ENCODE measurements around the gene SUSD4.

Gene SUSD4

DNA sequence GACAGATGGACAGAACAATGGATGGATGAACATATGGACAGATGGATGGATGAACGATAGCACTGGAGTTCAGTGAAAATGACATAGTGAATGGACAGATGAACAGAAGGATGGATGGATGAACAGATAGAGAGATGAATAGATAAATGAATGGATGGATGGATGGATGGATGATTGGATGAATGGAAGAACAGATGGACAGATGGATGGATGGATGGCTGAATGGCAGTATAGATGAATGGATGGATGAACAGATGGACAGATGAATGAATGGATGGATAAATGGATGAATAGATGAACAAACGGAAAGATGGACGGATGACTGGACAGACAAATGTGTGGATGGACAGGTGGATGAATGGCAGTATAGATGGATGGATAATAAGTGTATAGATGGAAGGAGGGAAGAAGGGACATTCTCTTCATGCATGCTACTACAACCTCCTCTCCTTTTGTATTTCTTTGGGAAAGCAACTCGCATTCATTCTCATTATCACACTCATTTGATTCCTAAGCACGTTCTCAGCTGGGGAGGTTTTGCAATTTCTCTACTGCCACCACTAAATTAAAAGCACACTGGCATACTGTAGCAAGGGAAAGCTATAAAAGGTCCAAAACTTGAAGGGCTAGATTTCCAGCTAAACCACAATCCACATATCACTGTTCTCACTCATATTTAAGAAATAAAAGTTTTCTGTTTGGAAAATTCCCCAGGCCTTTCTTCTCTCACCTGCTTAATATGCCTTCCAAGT lies 34.1 kb downstream of the SUSD4 start:
- no peak for DNase-seq (ENCODE audit: low read depth)

DNA sequence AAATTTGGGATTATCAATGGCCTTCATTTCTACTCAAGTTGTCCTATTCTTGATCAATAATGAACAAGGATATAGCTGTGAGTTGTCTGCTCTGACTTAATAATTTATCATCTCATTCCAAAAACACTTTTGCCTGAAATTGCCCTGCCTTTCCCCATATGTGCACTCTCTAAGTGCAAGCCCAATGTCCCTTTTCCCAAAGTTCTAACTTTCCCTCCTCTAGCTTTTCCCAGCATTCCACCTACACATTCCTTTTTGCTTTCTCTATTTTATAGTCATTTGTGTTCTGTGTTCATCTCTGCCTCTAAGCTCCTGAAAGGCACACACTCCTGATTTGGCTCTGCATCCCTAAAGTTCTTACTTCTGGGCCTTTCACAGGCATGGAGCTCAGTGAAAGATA lies 34.7 kb downstream of the SUSD4 start:
- no peak for DNase-seq (ENCODE audit: low read depth)

DNA sequence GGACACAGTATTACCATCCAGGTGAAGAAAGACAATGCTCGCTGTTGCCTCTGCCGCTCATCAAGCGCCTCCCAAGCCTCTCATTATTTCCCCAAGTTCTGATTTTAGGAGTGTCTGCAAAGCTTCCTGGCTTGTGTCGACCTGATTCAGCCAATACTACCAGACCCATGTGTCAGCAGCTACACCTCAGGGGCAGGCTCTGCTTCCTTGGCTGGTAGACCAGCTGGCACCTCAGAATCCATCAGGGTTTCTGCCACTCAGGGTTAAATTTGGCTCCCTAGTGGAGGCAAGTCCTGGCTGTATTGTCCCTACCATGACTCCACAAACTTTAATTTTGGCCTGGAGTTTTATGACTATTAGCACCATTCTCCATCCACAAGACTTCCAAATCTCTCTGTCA lies 35.4 kb downstream of the SUSD4 start:
- no peak for DNase-seq (ENCODE audit: low read depth)

DNA sequence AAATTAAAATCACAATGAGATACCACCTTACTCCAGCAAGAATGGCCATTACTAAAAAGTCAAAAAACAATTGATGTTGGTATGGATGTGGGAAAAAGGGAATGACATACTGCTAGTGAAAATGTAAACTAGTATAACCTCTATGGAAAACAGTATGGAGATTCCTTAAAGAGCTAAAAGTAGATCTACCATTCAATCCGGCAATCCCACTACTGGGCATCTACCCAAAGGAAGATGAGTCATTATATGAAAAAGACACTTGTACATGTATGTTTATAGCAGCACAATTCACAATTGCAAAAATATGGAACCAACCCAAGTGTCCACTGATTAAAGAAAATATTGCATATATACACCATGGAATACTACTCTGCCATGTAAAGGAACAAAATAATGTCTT lies 37.2 kb downstream of the SUSD4 start:
- DNase-seq (ENCODE audit: low read depth) = no peak

DNA sequence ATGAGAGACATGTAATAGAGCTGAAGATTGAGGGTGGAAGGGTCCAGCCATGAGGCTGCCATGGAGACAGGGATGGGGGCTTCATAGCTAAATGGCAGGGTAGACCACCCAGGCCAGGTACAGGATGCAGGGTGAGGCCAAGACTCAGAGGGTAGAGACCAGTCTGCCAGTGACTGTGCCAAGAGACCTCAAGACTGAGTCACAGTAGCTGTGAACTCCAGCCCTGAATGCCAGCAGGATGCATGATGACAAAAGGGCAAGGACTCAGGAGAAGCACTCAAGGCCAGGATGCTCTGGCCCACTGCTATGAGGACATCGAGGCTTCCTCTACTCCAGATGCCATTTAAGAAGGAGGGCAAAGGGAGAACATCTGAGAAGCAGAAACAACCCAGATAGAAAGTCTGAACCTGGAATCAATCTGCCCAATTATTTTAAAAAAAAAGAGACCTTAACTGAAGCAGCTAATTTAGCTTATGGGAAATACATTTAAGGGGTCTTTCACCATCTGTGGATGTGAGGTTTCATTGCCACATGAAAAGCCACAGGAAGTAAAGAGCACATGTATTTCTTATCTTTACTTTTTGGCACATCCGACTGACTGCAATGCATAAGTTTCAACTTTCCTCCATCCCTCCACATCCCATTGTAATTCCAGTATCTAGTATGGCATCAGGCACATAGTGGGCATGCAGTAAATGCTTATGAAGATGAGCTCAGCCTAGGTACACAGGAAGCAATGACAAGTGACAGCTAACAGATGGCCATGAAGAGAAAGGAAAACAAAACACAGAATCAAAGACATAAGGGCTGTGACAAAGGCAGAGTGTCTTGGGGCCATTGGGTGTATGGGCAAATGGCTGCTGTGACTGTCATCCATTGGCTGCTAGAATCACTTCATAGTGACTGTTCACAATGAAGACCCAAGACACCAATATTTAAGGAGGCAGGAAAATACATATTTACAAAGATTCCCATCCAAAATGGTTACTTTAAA lies 40.2 kb downstream of the SUSD4 start:
- DNase-seq (ENCODE audit: low read depth) = no peak

DNA sequence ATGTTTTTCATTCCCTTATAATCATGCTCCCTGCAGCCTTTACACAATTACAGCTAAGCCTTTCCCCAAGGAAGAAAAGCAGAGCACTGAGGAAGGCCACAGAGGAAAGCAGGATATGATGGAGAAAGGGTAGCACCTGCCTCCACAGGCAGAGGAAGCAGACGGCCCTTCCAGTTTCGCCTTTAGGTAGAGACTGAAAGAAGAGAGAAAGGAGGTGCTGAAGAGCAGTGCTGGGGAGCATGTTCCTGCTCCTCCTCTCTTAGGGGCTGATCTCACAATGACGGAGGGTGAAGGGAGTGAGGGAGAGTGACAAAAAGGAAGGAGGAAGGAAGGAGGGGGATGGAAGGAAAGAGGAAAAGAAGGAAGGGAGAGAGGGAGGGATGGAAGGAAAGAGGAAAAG lies 41.1 kb downstream of the SUSD4 start:
- DNase-seq (ENCODE audit: low read depth) = no peak

- no peak for DNase-seq (ENCODE audit: low read depth)
These were observed 43.0 kb downstream of the SUSD4 start for GRCh38 chr1:223320959-223321358.

DNA sequence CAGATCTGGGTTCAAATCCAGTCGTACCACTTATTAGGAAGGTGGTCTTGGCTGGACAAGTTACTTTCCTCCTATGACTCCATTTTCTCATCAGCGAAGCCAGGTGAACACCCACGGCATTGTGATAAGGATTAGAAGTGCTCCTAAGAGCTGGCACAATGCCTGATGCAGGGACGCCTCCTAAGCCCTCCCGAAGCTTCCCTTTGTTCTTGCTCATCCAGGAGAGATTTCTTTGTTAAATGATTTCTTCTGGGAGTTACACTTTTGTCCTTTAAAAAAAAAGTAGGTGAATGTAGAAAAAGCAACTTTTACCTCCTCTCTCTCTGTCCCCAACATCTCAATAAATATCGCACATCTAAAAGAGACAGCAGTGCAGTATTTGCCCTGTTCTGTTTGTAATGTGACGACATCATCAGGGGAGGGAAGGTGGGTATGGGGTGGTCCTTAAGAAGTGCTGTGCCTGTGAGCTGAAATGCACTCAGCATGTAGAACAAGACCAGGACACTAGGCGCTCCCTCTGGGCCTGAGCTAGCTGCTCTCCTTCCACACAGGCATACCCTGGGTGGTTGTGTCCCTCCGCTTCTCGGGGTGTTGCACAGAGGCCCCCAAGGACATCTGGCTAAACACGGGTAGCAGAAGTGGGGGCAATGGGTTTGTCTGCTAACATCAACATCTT lies 43.9 kb downstream of the SUSD4 start:
- no peak for DNase-seq (ENCODE audit: low read depth)

DNA sequence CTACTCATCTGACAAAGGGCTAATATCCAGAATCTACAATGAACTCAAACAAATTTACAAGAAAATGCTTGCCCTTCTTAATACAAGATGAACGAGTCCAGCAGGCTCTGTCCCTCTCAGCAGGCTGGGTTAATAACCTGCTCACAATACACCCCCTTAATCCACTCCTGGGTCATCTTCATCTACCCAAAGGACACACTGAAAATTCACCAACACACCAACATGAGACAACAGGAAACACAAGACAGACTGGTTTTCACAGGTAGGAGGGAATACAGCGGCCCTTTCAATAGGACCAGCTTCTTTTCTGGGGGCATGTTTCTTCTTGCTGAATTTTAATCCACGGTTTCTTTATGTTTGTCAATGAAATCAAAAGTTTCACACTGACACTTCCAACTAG lies 44.6 kb downstream of the SUSD4 start:
- DNase-seq (ENCODE audit: low read depth) = no peak

GRCh38 chr1:223316082-223316481 lies 47.9 kb downstream of the SUSD4 start:
- DNase-seq (ENCODE audit: low read depth) = no peak

DNA sequence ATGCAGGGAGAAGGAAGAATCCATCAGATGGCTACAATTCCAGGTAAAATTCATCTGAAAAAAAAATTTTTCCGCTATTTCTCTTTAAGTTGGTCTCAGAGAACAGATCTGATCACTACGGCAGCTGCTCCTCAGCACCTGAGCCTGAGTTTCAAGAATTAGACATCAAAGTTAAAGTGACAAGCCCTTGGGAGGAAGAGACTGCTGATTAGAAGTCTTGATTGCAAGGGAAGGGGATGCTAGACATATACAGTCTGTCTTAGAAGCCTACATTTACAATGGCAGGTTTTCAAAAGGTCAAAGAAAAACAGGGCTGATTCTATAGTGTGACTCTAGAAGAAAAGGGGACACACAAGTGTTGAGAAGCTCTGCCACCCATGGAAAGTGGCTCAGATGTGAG lies 48.3 kb downstream of the SUSD4 start:
- no peak for DNase-seq (ENCODE audit: low read depth)

- no peak for DNase-seq (ENCODE audit: low read depth)
These were observed 50.6 kb downstream of the SUSD4 start for GRCh38 chr1:223313415-223313754.

DNA sequence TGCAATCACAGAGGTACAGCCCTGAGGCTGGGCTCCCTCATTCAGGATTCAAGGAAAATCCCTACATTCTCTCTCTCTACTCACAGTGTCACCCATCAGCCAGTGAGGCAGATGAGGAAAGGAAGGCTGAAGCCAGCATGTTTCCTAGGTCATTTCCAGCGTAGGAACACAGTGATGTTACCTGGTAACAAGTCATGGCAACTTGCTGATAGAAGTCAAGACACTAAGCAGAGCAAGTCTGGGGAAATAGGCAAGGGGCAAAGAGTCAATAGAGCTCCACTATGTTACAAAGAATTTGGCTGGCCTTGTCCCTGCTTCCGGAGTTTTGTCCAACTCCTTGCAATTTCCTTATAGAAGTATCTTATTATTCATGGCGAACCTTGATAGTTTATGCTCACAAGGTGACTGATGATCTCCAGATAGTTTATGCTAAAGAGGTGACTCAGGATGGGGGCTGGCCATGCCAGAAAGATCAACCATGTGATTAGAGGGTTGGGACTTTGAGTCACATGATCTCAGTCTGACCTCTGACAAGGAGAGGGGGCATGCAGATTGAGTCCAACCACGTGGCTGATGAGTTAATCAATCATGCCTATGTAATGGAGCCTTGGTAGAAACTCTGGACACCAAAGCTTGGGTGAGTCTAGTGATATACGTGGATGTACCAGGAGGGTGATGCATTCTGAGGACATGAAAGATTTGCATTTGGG lies 51.1 kb downstream of the SUSD4 start:
- no peak for DNase-seq (ENCODE audit: low read depth)

DNA sequence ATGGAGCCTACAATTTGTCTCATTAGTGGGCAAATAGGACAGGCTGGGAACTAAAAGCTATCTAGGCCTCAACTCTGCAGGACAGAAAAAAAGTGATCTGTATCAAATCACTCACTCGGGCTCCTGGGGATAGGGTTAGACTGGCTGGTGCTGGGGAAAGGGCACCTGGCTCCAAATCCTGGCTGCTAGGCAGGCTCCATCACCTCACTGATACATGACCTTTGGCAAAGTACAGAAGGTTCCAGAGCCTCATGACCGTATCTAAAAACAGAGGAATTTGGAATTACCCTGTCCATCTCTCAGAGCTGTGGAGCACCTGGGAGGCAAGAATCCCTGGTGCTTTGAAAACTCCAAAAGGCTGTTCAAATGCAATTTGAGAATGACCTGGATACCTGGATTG lies 51.7 kb downstream of the SUSD4 start:
- DNase-seq (ENCODE audit: low read depth) = no peak

- no peak for DNase-seq (ENCODE audit: low read depth)
These were observed 52.1 kb downstream of the SUSD4 start for GRCh38 chr1:223311826-223312225.

- no peak for DNase-seq (ENCODE audit: low read depth)
These were observed 55.8 kb downstream of the SUSD4 start for GRCh38 chr1:223308136-223308535.

GRCh38 chr1:223307544-223307943 lies 56.4 kb downstream of the SUSD4 start:
- DNase-seq (ENCODE audit: low read depth) = no peak

DNA sequence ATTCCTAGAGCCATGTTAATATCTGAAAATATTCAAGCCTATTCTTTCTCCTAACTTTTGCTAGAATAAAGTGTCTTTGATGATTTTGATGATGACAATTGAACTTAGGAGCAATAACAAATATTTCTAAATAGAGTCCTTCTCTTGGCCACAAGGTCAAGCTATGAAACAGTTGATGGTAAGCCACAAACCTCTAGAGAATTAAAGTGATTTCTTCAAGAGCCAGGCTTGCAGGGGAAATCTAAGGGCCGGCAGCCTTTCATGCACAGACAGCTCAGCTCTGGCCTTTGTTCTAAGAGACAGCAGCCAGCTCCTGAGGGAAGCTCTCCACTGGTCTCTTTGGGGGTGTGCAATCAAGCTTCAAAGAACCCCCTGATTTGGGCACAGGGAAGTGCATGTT lies 59.0 kb downstream of the SUSD4 start:
- no peak for DNase-seq (ENCODE audit: low read depth)

DNA sequence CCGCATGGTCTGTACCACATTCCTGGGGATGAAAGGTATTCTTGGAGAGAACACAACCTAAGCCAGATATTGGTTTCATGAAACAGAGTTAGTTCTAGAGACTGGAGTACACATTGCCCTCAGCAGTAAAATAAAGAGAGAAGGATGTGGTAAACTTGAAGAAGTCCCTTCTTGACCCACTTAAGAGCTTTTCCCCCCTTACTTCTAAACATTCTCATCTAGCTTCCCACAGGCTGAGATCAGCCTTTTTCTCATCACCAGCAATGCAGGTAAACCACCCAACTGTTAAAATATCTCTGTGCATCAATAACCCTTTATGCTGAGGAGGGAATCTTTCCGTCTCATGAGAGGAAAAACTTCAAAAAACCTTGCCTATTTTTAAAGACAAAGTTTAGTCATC lies 62.6 kb downstream of the SUSD4 start:
- DNase-seq (ENCODE audit: low read depth) = no peak

DNA sequence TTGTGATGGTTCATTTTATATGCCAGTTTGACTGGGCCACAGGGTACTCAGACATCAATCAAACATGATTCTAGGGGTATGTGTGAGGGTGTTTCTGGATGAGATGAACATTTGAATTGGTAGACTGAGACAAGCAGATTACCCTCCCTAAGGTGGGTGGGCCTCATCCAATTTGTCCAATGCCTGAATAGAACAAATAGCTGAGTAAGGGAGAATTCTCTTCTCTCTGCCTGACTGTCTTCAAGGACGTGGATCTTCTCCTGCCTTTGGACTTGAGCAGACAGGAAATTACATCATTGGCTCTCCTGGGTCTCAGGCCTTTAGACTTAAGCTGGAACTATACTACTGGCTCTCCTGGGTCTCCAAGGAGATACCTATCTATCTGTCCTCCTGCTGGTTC lies 64.4 kb downstream of the SUSD4 start:
- DNase-seq (ENCODE audit: low read depth) = no peak

DNA sequence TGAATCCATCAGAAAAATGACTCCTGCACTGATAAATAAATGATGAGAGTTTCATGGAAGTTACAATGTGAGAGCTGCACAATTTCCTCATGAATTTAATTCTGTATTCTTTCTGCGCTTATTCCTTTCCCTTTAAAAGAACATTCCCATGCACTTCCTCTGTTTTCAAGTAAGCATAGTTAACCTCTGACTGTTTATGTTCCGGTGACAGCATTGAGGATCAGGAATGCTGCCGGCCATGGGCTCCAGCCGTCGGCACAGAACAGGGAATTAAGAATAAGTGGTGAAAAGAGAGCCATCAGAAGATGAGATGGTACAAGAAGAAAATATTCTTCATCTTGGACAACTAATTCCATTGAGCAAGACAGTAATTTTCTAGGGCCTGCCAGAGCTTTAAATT lies 65.3 kb downstream of the SUSD4 start:
- no peak for DNase-seq (ENCODE audit: low read depth)

- DNase-seq (ENCODE audit: low read depth) = no peak
These were observed 66.2 kb downstream of the SUSD4 start for GRCh38 chr1:223297800-223298199.
